ENCODE measurements around the gene ST7.

The ST7 gene

DNA sequence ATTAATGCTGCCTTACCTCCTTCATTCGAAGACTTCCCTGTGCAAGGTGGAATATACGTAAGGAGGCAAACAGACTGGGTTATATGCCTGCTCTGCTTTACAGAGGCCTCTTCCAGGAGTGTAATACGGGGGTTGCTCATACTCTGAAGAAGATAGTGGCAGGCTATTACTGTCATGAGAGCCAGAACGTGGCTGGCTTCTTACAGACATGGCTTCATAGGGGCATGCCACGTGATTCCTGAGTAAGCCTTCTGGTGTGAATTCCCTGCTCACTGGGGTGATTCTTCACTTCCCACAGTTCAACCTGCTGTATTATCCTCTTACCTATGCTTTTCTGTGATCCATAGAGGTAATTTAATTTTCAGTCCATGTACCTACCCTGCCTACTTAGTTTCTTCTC lies 141.8 kb downstream of the ST7 start:
- H3K4me3 ChIP-seq (ENCODE audit: insufficient read length, low read depth): no peak overlapping the region
- TF ChIP-seq ZNF274 (IDR thresholded peaks at IDR 0.05; ENCODE audit: low read depth, low read length): no peak
- TF ChIP-seq SUZ12 (IDR thresholded peaks at IDR 0.05; ENCODE audit: extremely low read depth, insufficient read depth, insufficient read length): no peak
- no peak for TF ChIP-seq YY1 (IDR thresholded peaks at IDR 0.05; ENCODE audit: insufficient read depth, insufficient read length)
- no peaks in the 10 kb centered on the region for H3K36me3 ChIP-seq (ENCODE audit: insufficient read depth, insufficient read length, low read length)
- H3K9ac ChIP-seq (ENCODE audit: insufficient read length, low read depth): no peak overlapping the region
- no peak for DNase-seq (ENCODE audit: low read depth, low spot score)
- H3K4me1 ChIP-seq (ENCODE audit: insufficient read depth, insufficient read length): no peaks in the 10 kb centered on the region
- H3K27me3 ChIP-seq (ENCODE audit: insufficient read depth, insufficient read length): no peaks in the 10 kb centered on the region
- H3K9me3 ChIP-seq (ENCODE audit: insufficient read depth, low read length): no peaks in the 10 kb centered on the region

DNA sequence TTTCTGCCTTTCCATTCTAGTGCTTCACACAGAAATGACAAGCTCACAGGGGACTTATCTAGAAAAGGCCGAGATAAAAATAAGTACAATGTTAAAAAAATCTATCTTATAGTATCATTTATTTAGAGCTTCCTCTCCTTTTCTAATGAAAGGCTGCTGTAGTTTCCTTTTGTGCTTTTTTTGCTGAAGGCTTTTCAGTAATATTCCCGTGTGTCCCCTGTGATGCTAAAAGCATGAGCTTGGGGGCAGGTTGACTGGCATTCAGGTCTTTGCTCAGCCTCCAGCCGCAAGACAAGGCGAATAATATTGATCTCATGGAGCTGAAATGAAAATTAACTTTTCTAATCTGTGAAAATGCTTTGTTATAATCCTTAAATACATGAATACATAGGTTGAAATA lies 143.0 kb downstream of the ST7 start:
- TF ChIP-seq ZNF274 (IDR thresholded peaks at IDR 0.05; ENCODE audit: low read depth, low read length) (no peak), YY1 (IDR thresholded peaks at IDR 0.05; ENCODE audit: insufficient read depth, insufficient read length) (no peak)
- Histone ChIP-seq H3K4me1 (ENCODE audit: insufficient read depth, insufficient read length) (no peaks in the 10 kb centered on the region), H3K4me3 (ENCODE audit: insufficient read length, low read depth) (no peak overlapping the region), H3K27me3 (ENCODE audit: insufficient read depth, insufficient read length) (no peaks in the 10 kb centered on the region), H3K9ac (ENCODE audit: insufficient read length, low read depth) (no peak overlapping the region), H3K36me3 (ENCODE audit: insufficient read depth, insufficient read length, low read length) (no peaks in the 10 kb centered on the region), H3K9me3 (ENCODE audit: insufficient read depth, low read length) (no peaks in the 10 kb centered on the region)
- no peak for DNase-seq (ENCODE audit: low read depth, low spot score)

DNA sequence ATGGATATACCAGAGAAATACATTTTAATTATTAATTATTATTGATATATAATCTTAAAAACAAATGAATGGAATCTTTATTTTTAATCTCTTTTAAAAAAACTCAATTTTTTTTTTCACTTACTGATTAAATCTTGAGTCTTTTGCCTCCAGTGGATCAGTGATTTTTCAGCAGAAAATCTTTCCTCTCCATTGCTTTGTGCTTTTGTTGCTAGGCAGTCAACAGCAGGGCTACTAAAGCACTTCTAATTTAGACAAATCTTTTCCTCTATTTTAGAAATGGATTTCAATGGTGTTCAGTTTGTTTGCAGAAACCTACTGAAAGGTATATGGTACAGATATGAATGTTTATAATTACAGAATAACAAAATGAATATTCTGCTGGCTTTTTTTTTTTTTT lies 143.6 kb downstream of the ST7 start:
- TF ChIP-seq ZNF274 (IDR thresholded peaks at IDR 0.05; ENCODE audit: low read depth, low read length): no peak
- no peak for TF ChIP-seq YY1 (IDR thresholded peaks at IDR 0.05; ENCODE audit: insufficient read depth, insufficient read length)
- no peak for TF ChIP-seq SUZ12 (IDR thresholded peaks at IDR 0.05; ENCODE audit: extremely low read depth, insufficient read depth, insufficient read length)
- Histone ChIP-seq H3K4me1 (ENCODE audit: insufficient read depth, insufficient read length) (no peaks in the 10 kb centered on the region), H3K27me3 (ENCODE audit: insufficient read depth, insufficient read length) (no peaks in the 10 kb centered on the region), H3K9ac (ENCODE audit: insufficient read length, low read depth) (no peak overlapping the region), H3K9me3 (ENCODE audit: insufficient read depth, low read length) (no peaks in the 10 kb centered on the region), H3K36me3 (ENCODE audit: insufficient read depth, insufficient read length, low read length) (no peaks in the 10 kb centered on the region), H3K4me3 (ENCODE audit: insufficient read length, low read depth) (no peak overlapping the region)
- no peak for DNase-seq (ENCODE audit: low read depth, low spot score)

DNA sequence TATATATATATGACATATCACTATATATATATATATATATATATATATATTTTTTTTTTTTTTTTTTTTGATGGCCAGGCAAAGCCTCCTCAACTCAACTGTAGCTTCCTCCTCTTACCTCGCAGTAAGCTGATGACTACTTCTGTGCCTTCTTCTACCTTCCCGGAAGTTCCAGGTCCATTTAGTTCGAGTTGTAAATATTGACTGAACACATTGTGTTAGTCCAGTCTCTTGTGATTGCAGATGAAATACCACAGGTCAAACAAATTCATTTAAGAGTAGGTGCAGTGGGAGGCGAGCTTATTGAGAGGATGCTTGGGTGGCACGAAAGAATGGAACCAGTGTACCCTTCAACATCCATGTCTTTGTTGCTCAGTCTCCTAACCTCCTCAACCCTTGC lies 144.6 kb downstream of the ST7 start:
- Histone ChIP-seq H3K9ac (ENCODE audit: insufficient read length, low read depth) (no peak overlapping the region), H3K36me3 (ENCODE audit: insufficient read depth, insufficient read length, low read length) (no peaks in the 10 kb centered on the region), H3K27me3 (ENCODE audit: insufficient read depth, insufficient read length) (no peaks in the 10 kb centered on the region), H3K4me3 (ENCODE audit: insufficient read length, low read depth) (no peak overlapping the region), H3K9me3 (ENCODE audit: insufficient read depth, low read length) (no peaks in the 10 kb centered on the region), H3K4me1 (ENCODE audit: insufficient read depth, insufficient read length) (no peaks in the 10 kb centered on the region)
- DNase-seq (ENCODE audit: low read depth, low spot score): no peak
- TF ChIP-seq SUZ12 (IDR thresholded peaks at IDR 0.05; ENCODE audit: extremely low read depth, insufficient read depth, insufficient read length): no peak
- TF ChIP-seq ZNF274 (IDR thresholded peaks at IDR 0.05; ENCODE audit: low read depth, low read length): no peak
- TF ChIP-seq YY1 (IDR thresholded peaks at IDR 0.05; ENCODE audit: insufficient read depth, insufficient read length): no peak

DNA sequence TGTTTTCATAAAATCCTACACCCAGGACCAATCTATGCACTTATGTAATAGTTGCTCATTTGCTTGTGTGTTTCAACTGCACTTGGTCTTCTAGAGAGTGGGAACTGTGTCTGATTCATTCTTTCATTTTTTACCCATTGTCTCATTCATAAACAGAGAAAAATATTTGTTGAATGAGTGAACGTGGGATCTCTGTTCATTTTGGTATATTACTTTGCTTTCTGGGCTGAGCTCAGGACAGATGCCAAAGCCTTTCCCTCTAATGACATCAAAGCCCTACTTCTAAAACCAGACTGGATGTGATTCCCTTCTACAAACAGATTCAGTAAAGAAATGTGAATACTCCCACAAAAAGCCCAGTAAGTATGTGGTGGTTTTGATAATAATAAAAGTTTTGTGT lies 145.2 kb downstream of the ST7 start:
- no peak overlapping the region for H3K9ac ChIP-seq (ENCODE audit: insufficient read length, low read depth)
- no peak overlapping the region for H3K4me3 ChIP-seq (ENCODE audit: insufficient read length, low read depth)
- no peak for DNase-seq (ENCODE audit: low read depth, low spot score)
- no peaks in the 10 kb centered on the region for H3K36me3 ChIP-seq (ENCODE audit: insufficient read depth, insufficient read length, low read length)
- no peaks in the 10 kb centered on the region for H3K4me1 ChIP-seq (ENCODE audit: insufficient read depth, insufficient read length)
- no peaks in the 10 kb centered on the region for H3K9me3 ChIP-seq (ENCODE audit: insufficient read depth, low read length)
- TF ChIP-seq SUZ12 (IDR thresholded peaks at IDR 0.05; ENCODE audit: extremely low read depth, insufficient read depth, insufficient read length) (no peak), ZNF274 (IDR thresholded peaks at IDR 0.05; ENCODE audit: low read depth, low read length) (no peak), YY1 (IDR thresholded peaks at IDR 0.05; ENCODE audit: insufficient read depth, insufficient read length) (no peak)
- H3K27me3 ChIP-seq (ENCODE audit: insufficient read depth, insufficient read length): no peaks in the 10 kb centered on the region

DNA sequence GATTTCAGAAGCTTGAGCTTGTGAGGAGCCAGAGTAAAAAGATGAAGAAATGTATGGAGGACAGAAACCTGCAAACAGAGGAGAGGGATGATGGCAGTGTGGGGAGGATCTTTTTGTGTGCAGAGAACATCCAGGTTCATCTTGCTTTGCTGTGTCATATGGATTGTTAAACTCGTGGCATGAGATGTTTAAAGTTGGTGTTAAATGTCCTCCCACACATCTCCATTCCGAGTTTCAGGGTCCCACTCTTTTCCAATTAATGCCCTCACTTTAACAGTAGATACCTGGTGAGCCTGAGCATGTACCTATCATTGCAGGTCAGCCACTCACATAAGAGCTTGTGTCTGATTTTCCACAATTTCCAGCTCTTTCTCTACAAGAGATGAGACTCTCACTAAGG lies 147.7 kb downstream of the ST7 start:
- Histone ChIP-seq H3K4me1 (ENCODE audit: insufficient read depth, insufficient read length) (no peaks in the 10 kb centered on the region), H3K9ac (ENCODE audit: insufficient read length, low read depth) (no peak overlapping the region), H3K4me3 (ENCODE audit: insufficient read length, low read depth) (no peak overlapping the region), H3K36me3 (ENCODE audit: insufficient read depth, insufficient read length, low read length) (no peaks in the 10 kb centered on the region), H3K27me3 (ENCODE audit: insufficient read depth, insufficient read length) (no peaks in the 10 kb centered on the region), H3K9me3 (ENCODE audit: insufficient read depth, low read length) (no peaks in the 10 kb centered on the region)
- no peak for DNase-seq (ENCODE audit: low read depth, low spot score)
- TF ChIP-seq ZNF274 (IDR thresholded peaks at IDR 0.05; ENCODE audit: low read depth, low read length) (no peak), YY1 (IDR thresholded peaks at IDR 0.05; ENCODE audit: insufficient read depth, insufficient read length) (no peak), SUZ12 (IDR thresholded peaks at IDR 0.05; ENCODE audit: extremely low read depth, insufficient read depth, insufficient read length) (no peak)

DNA sequence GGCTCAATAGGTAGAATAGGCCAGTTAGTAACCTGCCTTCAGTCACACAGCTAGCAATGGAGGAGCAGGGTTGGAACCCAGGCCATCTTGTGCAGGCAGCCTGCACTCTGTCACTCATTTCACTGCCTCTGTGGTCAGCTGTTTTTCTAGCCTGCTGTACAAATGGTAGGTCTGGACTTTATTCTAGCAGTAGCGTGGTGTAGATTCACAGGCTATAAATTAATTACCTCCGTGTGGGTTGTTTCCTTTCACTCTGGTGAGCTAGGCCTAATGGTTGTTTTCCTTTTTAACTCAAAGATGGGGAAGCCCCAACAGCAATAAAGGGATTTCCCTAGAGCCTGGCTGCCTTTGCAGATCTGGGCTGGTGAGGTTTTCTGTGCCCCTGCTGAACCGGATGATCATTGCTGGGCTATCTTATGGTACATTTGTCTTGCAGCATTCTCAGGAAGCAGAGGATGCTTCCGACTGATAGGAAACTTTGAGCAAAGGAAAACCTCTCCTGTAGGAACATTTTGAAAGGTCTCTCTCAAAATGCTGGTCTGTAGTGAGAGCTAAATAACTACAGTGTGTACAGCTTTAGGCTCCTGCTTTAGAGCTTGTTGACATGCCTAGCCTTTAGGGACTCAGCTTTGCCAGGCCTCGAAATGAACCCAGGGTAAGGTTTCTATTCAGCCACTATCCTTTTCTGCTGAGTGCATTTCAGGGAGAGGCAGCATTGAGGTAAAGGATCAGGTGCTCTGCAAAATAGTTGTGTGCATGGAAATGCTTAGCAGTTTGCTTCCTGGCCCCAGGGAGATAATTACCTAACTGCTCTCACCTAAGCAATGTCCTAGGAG lies 157.4 kb downstream of the ST7 start:
- TF ChIP-seq SUZ12 (IDR thresholded peaks at IDR 0.05; ENCODE audit: extremely low read depth, insufficient read depth, insufficient read length) (no peak), YY1 (IDR thresholded peaks at IDR 0.05; ENCODE audit: insufficient read depth, insufficient read length) (no peak), ZNF274 (IDR thresholded peaks at IDR 0.05; ENCODE audit: low read depth, low read length) (no peak)
- Histone ChIP-seq H3K27me3 (ENCODE audit: insufficient read depth, insufficient read length) (no peaks in the 10 kb centered on the region), H3K4me3 (ENCODE audit: insufficient read length, low read depth) (no peak overlapping the region), H3K9me3 (ENCODE audit: insufficient read depth, low read length) (no peaks in the 10 kb centered on the region), H3K4me1 (ENCODE audit: insufficient read depth, insufficient read length) (no peaks in the 10 kb centered on the region), H3K36me3 (ENCODE audit: insufficient read depth, insufficient read length, low read length) (no peaks in the 10 kb centered on the region), H3K9ac (ENCODE audit: insufficient read length, low read depth) (no peak overlapping the region)
- DNase-seq (ENCODE audit: low read depth, low spot score): no peak
